Fibroblast of peridontal ligament (primary cell): Measurements from ENCODE around the gene ATG9A.
A peak's percentile ranks its signal among the peaks of the same experiment; 100 is the strongest.

Source experiments
- DNase-seq: peaks from one replicate; pipeline ENCODE4 v3.0.0-alpha.2; 2010; ENCODE audit errors: extremely low read depth

ATG9A gene

DNA sequence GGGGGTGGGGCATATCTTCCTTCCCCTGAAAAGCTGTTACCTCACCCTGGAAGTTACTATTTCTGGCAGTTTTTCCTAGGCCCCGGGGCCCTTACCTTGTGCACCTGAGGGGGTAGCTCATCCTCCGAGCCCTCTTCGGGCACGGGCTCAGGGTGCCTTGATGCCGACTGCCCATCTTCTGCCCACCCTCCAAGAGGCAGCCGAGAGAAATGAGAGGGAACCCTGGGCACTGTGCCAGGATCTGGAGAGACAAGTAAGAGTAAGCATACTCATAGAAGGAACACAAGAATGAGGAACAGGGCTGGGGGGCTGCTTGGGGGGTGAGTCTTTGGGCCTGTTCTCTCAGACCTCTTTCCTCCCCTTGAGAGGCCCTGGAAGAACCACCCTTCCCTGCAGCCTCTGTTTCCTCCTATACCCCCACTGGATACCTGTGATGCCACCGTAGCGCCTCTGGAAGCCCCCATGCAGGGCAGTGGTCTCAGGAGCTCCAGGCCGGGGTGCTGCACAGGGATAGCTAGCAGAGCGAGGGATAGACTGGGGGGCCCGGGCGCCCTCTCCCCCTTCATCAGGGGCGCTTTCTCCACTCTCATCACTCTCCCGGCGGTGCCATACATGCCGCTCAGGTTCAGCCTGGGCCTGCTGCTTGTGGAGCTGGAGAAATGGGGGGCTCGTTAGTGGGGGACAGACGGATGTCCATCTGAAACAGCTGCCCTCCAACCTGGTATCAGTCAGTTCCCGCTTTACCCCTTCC is 8.6 kb downstream of the ATG9A start:
- DNase-seq, result no peak

GRCh38 chr2:219219784-219220532 is 9.5 kb downstream of the ATG9A start:
- no peak for DNase-seq

DNA sequence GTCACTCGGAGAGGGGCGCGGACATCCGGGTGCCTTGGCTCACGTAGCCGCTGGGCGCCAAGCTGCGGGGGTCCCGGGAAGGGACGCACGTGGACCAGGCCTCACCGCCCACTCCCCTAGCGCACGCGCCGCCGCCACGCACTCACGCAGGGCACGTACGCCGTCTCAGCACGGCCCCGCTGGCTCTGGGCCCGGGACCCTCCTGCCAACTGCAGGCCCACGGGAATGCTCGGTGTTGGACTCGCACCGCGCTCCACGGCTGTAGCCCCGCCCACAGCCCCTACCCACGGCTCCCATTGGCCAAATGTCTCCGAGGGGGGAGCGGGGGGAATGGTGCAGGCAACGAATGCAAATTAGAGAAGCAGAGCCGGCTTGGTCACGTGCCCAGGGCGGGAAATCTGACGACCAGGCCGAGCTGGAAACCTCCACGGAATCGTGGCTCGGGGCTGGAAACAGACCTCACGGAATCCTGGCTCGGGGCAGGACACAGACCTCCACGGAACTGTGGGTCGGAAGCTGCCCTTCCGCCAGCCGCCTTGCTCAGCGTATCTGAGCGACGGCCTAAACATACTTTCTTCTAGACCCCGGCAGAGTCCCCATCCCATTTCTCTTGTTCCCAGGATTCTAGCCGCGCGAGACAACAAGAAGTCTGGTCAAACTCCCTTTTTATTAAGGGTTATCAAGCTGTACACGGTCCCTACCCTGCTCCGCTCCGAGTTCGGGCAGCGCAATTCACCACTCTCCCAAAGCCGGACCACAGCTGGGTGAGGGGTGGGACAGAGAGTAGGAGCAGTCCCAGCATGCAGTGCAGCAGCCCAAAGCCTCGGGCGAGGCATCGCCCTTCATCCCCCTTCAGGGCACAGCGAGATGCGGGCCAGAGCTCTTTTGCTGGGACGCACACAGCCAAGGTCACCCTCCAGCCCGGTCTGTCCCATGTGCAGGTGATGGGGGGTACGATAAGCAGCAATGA is 10.4 kb downstream of the ATG9A start, which contains the start of gene ABCB6:
ABCB6 (minus strand) TSS at position 227 of the 970 bp plus-strand sequence. CDS start 285 bp downstream, outside the sequence.
- DNase-seq, result peak; percentile 94

- no peak for DNase-seq
Observed at GRCh38 chr2:219218217-219218731, 11.2 kb downstream of the ATG9A start.

- DNase-seq, result no peak
Observed at GRCh38 chr2:219216535-219216915, 12.9 kb downstream of the ATG9A start.

- DNase-seq, result no peak
Observed at GRCh38 chr2:219215871-219216534, 13.4 kb downstream of the ATG9A start.

DNA sequence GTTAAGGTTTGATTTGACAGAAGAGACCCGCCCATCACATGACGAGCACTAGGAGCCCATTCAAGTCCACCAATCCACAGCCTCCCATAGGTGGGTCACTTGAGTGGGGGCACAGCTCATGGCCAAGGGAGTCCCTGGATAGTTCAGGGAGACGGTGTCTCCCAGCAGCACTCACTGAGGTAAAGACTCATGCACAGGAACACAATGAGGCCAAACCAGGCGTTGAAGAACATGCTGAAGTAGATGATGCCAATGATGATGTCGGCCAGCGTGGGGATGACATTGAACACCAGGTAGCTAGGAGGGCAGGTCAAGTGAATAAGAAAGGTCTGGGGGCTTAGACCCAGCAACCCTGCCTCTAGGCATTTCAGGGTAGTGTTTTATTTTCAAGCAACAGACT is 14.7 kb downstream of the ATG9A start:
- no peak for DNase-seq

DNA sequence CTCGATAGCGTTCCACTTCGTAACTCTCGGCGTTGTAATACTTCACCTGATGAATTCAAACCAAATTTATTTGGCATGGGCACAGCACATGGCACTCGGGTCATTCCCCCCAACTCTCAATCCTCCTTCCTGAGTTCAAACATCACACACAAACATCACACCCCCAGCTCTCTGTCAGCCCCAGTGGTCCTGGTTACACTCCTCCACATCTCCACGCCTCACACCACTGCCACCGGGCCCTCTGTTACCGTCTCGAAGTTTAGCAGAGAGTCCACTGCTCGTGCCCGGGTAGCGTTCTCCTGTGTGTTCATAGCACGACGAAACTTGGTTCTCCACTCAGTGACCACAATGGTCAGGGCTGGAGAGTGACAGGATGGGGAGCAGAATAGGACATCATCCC is 15.3 kb downstream of the ATG9A start:
- DNase-seq, result no peak

- DNase-seq, result no peak
Observed at GRCh38 chr2:219213486-219214071, 15.9 kb downstream of the ATG9A start.

DNA sequence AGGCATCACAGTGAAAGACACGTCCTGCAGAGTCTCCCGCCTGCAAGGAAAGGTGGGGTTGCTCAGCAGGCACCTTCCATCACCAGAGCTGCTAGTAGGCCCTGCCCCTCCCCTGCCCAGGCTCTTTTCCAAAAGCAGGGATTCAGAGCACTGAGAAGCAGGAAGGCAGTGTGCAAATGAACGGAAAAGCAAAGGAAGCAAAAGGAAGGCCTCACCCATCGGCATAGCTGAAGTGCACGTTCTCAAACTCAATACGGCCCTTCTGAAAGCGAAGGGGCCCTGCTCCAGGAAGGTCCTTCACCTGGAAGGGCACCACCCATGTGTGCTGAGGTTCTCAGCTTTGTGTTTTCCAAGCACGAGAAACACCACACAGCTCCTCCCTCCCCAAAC is 16.4 kb downstream of the ATG9A start:
- DNase-seq, result no peak

DNA sequence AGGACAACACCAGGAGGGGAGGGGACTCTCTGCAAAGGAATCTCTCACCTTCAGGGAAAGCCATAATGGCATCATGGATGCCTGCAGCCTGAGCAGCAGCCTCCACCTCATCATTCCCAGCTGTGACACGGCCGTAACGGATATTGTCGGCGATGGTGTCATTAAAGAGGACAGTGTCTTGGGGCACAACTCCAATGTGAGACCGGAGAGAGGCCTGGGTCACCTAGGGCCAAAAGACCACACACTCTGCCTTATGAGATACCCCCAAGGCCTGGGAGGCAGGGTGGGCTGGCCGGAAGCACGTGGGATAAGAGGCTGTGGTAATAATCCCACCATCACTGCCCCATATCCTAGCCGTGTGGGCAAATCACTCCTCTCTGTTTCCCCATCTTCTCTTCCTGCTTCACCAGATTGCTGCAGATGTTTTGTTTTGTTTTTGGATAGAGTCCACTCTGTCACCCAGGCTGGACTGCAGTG is 18.5 kb downstream of the ATG9A start:
- no peak for DNase-seq

DNA sequence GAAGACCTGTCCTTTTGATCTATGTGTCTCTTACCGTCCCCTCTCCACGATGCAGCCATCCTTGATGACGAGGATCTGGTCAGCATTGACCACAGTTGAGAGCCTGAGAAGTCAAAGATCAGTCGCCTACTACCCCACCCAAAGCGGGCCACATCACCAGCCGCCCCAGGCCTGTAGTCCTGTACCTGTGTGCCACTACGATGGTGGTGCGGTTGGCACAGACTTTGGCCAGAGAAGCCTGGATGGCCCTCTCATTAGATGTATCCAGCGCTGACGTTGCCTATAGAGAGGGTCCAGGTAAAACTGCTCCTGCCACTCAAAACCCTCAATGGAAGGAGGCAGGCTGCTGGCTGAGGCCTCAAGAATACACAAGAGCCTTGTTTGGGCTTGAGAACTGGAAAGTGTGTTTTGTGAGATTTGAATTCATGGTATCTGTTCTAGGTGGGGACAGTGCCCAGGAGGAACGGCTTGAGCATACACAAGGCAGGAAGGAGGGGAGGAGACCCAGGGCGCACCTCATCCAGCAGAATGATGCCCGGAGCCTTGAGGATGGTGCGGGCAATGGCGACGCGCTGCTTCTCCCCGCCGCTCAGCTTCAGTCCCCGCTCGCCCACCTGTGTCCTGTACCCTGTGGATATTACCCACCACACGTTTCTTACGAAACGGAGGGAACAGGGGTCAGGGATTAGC is 19.1 kb downstream of the ATG9A start:
- DNase-seq, result no peak

GRCh38 chr2:219209236-219210195 is 19.9 kb downstream of the ATG9A start:
- DNase-seq, result no peak

GRCh38 chr2:219207884-219208740 is 21.3 kb downstream of the ATG9A start:
- DNase-seq, result peak; percentile 59

- DNase-seq, result no peak
Observed at GRCh38 chr2:219207134-219207883, 22.1 kb downstream of the ATG9A start.

- DNase-seq, result peak; percentile 84
Observed at GRCh38 chr2:219206328-219207133, 22.9 kb downstream of the ATG9A start, which contains the start of gene ZFAND2B. ZFAND2B (plus strand) TSS chr2:219206782; CDS start chr2:219206988, 206 bp downstream.
